GM21447 (cell line): ENCODE data around the gene SLC15A2.
"Not testable (repeated sequence)": the region's sequence is repeated elsewhere in the genome, so short reads cannot be mapped to it uniquely, and the experiment has no call there.

Experiments
- ATAC-seq: cut with Tn5 transposase; IDR thresholded peaks from one replicate; pipeline ENCODE4 v1.9.1; 2021; ENCODE audit not compliant: unreplicated experiment

The SLC15A2 gene, protein sequence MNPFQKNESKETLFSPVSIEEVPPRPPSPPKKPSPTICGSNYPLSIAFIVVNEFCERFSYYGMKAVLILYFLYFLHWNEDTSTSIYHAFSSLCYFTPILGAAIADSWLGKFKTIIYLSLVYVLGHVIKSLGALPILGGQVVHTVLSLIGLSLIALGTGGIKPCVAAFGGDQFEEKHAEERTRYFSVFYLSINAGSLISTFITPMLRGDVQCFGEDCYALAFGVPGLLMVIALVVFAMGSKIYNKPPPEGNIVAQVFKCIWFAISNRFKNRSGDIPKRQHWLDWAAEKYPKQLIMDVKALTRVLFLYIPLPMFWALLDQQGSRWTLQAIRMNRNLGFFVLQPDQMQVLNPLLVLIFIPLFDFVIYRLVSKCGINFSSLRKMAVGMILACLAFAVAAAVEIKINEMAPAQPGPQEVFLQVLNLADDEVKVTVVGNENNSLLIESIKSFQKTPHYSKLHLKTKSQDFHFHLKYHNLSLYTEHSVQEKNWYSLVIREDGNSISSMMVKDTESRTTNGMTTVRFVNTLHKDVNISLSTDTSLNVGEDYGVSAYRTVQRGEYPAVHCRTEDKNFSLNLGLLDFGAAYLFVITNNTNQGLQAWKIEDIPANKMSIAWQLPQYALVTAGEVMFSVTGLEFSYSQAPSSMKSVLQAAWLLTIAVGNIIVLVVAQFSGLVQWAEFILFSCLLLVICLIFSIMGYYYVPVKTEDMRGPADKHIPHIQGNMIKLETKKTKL

DNA sequence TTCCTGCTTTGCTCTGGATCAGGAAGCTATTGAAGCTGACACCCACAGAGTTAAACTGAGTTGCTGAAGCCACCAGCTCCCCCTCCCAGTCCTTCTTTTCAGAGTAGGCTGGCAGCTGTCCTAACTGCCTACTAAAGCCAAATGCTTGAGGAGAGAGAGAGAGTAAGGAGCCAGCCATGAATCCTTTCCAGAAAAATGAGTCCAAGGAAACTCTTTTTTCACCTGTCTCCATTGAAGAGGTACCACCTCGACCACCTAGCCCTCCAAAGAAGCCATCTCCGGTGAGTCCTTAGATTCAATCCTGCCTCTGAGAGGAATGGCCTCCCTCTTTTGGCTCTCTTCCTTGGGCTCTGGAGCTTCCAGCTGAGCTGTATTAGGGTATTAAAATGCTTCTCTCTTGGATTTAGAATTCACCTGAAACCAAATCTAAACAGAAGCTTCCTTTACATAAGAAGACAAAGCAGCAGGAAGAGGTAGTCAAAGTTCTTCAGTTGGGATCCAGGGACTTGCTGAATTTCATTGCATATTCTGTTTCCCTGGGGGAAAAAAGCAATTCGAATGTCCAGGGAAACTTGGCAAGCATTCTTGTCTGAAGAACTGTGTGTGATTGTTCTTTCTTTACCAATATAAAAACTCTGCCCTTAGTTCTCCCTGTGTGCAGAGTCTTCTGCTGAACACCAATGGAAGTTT is at the start of gene SLC15A2:
SLC15A2 (plus strand) TSS at position 101 of the 690 bp plus-strand sequence; CDS start at position 177, 76 bp downstream.
- ATAC-seq: no peak

GRCh38 chr3:121844892-121845291 is 49.3 kb upstream of the SLC15A2 start:
- ATAC-seq: no peak

DNA sequence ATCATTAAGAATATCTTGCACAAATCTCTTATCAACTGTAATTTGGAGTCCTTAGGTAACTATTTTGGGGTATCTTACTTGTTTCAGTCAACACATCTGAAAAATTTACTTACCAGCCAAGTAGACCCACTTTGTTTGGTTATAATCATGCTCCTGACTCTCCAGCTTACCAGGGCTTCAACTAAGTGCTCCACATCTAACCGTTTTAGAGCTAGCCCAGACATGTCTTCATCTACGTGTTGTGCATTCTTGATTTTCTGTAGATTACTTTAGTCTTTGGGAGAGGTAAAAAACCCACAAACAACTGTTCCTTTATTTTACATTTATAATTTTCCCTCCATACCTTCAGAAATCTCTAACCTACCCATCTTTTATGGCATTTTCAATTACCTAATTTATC is 41.9 kb upstream of the SLC15A2 start:
- no peak for ATAC-seq

DNA sequence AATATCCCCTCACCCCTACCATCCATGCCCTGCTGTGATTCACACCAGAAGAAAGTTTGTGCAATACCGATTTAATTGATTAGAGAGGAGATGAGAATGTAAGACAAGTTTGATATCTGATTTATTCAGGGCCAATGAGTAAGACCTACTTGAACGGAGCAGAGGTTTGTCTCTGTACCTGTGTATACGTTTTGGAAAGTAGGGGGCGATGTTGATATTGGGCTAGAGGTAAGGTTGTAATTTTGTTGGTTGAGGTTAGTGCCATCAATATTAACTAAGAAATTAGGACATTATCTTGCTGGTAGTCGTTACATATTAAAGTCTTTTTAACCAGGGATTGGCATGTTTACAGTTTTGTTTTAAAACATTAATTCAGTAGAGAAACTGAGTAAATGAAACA is 38.6 kb upstream of the SLC15A2 start:
- ATAC-seq: no peak

- not testable (repeated sequence) for ATAC-seq
Measured at GRCh38 chr3:121857778-121858177, 36.4 kb upstream of the SLC15A2 start.

DNA sequence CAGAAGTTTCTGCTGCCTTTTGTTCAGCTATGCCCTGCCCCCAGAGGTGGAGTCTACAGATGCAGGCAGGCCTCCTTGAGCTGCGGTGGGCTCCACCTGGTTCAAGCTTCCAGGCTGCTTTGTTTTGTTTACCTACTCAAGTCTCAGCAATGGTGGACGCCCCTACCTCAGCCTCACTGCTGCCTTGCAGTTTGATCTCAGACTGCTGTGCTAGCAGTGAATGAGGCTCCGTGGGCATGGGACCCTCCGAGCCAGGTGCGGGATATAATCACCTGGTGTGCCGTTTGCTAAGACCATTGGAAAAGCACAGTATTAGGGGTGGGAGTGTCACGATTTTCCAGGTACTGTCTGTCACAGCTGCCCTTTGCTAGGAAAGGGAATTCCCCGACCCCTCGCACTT is 31.0 kb upstream of the SLC15A2 start:
- ATAC-seq: not testable (repeated sequence)

DNA sequence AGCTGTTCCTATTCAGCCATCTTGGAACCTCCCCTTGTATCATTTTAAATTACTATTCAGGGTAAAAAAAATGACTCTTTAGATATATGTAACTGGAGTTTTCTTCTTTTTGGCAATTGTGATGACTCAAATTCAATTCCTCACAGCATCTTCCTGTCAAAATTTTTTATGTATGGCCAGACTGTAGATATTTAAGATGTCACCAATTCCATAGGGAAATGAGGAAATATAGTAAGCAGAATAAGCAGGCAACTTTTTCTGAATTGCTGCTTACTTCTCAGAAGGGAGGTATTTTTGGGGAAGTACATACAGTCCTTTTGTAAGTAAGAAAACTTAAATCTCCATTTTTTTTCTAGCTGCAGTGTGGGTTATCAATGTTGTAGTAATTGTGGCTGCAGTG is 30.4 kb upstream of the SLC15A2 start:
- ATAC-seq: no peak

DNA sequence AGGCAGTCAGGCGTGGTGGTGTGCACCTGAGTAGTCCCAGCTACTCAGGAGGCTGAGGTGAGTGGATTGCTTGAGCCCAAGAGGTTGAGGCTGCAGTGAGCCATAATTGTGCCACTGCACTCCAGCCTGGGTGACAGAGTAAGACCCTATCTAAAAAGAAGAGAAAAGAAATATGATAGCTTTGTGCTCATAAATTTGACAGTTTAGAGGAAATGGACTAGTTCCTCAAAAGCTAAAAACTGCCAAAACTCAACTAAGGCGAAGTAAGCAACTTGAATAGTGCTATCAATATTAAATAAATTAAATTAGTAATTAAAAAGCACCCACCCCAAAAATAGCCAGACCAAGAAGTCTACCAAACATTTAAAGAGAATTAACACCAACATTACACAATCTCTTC is 24.5 kb upstream of the SLC15A2 start:
- no peak for ATAC-seq

DNA sequence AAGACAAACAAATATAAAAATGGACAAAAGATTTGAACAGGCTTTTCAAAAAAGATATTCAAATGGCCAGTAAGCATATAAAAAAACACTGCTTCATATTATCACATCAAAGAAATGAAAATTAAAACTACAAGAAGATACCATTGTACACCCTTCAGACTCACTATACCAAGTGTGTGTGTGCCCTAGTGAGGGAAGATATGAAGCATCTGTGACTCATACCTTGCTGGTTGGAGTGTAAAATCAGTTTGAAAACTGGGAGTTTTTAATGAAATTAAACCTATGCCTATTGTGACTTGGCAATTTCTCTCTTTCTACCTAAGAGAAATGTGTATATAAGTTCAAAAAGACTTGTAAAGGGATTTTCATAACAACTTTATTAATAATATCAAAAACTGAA is 23.5 kb upstream of the SLC15A2 start:
- ATAC-seq: no peak

DNA sequence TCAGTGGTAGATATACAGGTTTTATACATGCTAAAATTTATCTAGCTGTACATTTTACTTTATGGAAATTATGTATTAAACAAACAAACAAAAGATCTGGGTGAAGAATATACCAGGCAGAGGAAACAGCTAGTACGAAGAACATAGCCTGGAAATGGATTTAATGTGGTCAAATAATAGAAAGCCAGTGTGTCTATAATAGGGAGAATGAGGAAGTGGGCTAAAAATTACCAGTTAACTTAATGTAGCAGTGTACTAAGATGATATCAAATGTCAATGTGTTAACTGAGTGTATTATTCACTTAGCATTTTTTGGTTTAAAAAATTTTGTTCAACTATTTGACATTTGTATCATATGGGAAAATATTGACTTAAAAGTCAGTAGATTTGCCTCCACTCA is 22.8 kb upstream of the SLC15A2 start:
- no peak for ATAC-seq

DNA sequence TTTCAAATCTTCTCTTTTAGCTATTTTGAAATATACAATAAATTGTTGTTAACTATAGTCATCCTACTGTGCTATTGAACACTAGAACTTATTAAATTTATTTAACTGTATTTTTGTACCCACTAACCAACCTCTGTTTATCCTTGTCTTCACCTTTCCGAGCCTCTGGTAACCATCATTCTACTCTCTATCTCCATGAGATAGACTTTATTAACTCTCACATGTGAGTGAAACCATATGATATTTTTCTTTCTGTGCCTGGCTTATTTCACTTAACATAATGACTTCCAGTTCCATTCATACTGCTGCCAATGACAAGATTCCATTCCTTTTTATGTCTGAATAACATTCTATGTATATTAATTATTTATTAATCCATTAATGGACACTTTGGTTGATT is 15.8 kb upstream of the SLC15A2 start:
- ATAC-seq: no peak

DNA sequence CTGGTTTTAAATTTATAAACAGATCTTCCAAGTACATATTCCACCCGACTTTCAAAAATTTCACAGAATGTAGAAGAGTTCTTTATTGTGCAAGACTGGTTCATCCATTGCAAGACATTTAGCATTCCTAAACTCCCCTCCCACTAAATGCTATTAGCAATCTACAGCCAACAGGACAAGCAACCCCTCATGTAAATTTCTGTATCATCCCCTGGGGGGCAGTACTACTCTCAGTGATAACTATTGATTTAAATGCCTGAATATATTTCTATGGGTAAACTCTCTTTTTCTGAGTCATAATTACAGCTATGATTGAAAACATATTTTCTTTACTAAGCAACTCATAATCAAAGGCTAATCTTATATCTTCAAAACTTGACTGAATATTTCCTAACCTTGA is 10.7 kb upstream of the SLC15A2 start:
- ATAC-seq: no peak

GRCh38 chr3:121885386-121885785 is 8.8 kb upstream of the SLC15A2 start:
- ATAC-seq: no peak

- no peak for ATAC-seq
Measured at GRCh38 chr3:121895121-121895520, 920 bp downstream of the SLC15A2 start.

DNA sequence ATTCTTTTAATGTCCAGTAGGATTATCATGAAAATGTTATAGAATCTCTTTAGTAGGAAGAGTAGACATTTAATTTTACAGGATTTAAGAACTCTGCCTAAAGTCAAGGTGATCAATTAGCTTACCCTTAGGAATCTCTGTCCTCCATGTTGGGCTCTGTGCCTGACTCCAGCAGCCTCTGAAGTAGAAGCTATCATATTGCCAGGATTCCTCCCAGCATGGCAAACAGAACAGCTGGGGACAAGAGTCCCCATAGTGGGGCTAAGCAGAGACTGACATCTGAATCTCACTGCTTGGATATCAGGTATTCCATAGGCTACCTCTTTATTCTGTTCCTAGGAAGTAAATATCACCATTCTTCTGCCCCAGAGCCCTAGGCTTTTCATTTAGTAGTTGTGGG is 1.5 kb downstream of the SLC15A2 start:
- ATAC-seq: no peak

DNA sequence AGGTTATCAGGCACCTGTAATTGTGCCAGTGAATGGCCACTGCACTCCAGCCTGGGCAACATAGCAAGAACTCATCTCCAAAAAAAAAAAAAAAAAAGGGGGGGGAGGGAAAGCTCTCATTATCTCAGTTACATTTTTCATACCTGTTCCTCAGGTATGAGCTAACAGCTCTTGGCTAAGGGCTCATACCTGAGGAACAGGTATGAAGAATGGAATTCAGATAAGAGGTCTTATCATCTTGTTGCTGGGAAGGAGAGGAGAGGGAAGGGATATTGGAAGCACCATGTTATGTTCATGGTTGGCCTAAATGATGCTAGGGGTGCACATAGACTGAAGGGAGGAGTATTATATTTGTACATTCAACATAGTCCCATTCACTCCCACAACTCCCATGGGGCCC is 2.6 kb downstream of the SLC15A2 start:
- ATAC-seq: no peak

- no peak for ATAC-seq
Measured at GRCh38 chr3:121897296-121897695, 3.1 kb downstream of the SLC15A2 start.

GRCh38 chr3:121913305-121913990 is 19.2 kb downstream of the SLC15A2 start:
- no peak for ATAC-seq

- no peak for ATAC-seq
Measured at GRCh38 chr3:121914081-121914998, 20.1 kb downstream of the SLC15A2 start.

- ATAC-seq: no peak
Measured at GRCh38 chr3:121916189-121916588, 22.0 kb downstream of the SLC15A2 start.
